Cardiac fibroblast (primary cell): ENCODE measurements around the gene SERPINE1.

Experiments
- DNase-seq, 2 donors: peaks; one replicate each; pipeline versions ENCODE4 v3.0.0 to v3.0.0-alpha.2; 2010; ENCODE audit warnings: low read depth in 2 of 2
- H3K4me3 ChIP-seq, 2 donors: replicated peaks in 1 of 2; 1 replicate in 1 of 2; 2 replicates in 1 of 2; pipeline ENCODE4 v1.5.1; 2011; ENCODE audit warnings: low read depth in 2 of 2, low read length in 2 of 2, mild to moderate bottlenecking in 2 of 2, moderate library complexity in 1 of 2
- TF ChIP-seq, protein P1 (sequence below): IDR thresholded peaks from one replicate; pipeline ENCODE4 v1.5.1; 2011; ENCODE audit warnings: low read depth, mild to moderate bottlenecking, low read length, inconsistent platforms

The SERPINE1 gene

DNA sequence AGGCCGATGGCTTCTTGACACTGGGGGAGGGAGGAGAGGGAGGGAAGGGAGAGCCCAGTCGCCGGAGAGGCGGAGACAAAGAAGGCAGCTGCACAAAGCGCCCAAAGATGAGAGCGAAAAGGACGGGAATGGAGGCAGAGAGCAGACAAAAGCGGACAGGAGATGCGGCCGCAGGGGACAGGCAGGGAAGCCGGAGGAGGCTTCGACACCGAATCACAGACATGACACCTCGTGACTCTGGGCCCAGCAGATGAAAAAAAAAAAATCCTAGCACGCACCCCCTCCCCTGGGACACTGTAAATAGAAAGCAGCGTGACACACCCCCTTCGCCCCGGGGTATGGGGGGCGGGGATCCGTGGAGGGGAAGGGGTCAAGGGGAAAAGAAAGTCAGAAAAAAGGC, 52.2 kb downstream of the SERPINE1 start:
- no peak overlapping the region for H3K4me3 ChIP-seq
- no peak for DNase-seq
- TF ChIP-seq, protein P1, sequence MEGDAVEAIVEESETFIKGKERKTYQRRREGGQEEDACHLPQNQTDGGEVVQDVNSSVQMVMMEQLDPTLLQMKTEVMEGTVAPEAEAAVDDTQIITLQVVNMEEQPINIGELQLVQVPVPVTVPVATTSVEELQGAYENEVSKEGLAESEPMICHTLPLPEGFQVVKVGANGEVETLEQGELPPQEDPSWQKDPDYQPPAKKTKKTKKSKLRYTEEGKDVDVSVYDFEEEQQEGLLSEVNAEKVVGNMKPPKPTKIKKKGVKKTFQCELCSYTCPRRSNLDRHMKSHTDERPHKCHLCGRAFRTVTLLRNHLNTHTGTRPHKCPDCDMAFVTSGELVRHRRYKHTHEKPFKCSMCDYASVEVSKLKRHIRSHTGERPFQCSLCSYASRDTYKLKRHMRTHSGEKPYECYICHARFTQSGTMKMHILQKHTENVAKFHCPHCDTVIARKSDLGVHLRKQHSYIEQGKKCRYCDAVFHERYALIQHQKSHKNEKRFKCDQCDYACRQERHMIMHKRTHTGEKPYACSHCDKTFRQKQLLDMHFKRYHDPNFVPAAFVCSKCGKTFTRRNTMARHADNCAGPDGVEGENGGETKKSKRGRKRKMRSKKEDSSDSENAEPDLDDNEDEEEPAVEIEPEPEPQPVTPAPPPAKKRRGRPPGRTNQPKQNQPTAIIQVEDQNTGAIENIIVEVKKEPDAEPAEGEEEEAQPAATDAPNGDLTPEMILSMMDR, result no peak

DNA sequence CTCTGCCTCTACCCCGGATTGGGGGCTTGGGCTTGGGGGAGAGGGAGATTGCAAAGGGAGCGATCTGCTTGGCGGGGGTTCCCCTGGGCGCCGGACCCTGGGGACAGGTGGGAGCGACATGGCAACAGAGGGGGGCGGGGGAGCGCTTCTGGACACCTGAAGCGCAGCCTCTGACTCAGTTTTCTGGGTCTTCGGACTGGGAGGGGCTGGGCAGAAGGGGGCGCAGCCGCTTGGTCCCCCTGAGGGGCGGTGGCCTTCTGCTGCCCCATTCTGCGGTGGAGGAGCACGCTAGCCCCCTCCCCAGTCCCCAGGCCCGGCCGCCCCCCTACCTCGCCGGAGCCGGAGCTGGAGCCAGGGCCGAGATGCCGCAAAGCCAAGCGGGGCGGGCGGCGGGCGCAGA, 52.8 kb downstream of the SERPINE1 start:
- no peak for DNase-seq
- no peak overlapping the region for H3K4me3 ChIP-seq
- TF ChIP-seq, protein P1, result no peak

DNA sequence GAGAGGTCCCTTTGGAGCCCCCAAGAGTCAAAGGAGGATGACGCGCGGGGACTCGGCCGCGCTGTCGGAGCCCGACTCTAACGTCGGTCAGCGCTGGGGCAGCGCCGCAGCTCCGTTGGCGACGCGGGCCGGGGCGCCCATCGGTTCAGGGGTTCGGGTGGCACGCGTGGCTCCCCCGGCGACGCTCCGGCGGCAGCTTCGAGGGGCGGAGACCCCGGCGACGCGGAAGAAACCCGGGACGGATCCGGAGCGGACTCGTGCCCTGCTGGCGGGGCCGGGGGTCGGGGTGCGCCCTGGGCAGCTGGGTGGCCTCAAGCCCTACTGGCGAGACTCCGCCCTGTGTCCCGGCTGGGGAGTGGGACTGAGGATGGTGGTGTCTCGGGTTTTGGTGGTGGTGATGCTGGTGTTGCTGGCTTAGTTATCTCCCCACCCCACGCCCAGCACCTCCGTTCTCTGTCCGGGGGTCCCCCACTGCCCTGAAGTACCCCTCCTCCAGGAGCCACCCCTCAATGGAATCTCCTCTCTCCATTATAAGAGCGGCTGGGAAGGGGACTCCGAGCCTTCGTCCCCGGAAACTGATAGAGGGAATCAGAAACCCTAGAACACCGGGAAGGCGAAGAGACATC, 53.3 kb downstream of the SERPINE1 start, which contains the start of gene NAT16:
NAT16 (minus strand) TSS at position 164 of the 626 bp plus-strand sequence. CDS start 5,486 bp downstream, outside the sequence.
- H3K4me3 ChIP-seq, result no peak within 1 kb of the TSS
- TF ChIP-seq, protein P1, result no peak

DNA sequence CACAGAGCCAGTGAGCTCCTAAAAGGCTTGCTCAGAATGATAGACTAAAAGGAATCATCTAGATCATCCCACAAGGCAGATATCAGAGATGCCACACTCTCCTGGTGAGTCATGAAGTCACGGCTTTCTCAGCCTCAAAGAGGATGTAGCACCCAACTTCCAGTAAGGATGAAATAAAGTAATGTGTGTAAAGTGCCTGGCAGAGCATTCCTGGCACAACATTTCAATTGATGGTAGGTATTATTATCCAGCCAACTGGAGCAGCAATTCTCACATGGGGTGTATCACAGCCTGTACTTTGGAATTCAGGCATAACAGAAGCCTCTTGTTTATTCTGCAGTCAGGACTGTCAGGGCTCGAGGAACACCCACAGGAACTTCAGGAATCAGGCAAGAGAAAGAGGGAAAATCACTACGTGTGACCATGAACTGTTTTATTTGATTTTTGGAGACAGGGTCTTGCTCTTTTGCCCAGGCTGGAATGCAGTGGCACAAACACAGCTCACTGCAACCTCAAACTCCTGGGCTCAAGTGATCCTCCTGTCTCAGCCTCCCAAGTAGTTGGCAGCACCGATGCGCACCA, 58.4 kb downstream of the SERPINE1 start:
- DNase-seq, result peak in 1 of 2 donors; percentile 31
- H3K4me3 ChIP-seq, result no peak overlapping the region
- TF ChIP-seq, protein P1, result no peak

More for the DNA sequence above, 53.3 kb downstream of the SERPINE1 start, which contains the start of gene NAT16:
- DNase-seq, result no peak

DNA sequence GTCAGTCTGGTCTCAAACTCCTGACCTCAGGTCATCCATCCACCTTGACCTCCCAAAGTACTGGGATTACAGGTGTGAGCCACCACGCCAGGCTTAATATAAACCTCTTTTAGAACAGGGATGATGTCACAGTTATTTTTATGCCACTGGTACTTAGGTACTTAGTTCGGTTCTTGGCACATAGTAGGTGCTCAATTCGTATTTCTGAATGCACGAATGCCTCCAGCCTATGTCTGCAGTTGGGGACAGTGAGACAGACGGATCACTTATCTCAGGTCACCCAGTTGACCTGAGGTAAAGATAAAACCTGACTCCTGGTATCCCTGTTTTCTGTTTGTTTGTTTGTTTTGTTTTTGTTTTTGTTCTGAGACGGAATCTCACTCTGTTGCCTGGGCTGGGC, 59.3 kb downstream of the SERPINE1 start:
- no peak for DNase-seq
- TF ChIP-seq, protein P1, result no peak
- H3K4me3 ChIP-seq, result no peak overlapping the region

DNA sequence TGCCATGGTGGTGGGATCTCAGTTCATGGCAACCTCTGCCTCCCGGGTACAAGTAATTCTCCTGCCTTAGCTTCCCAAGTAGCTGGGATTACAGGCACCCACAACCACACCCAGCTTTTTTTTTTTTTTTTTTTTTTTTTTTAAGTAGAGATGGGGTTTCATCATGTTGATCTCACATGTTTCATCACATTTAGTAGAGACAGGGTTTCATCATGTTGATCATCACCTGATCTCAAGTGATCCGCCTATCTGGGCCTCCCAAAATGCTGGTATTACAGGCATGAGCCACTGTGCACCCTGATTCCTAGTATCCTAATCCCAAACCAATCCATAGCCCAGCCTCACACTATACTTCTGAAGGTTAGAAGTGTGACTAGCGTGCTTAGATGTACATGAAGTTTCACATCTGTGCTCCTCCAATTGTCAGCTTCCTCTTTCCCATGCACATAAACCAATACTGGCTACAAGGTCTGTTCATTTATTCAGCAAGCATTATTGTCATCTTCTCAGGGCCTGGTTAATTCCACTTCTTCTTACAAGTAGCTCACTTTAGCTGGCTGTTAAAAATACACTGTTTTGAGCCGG, 60.0 kb downstream of the SERPINE1 start:
- no peak overlapping the region for H3K4me3 ChIP-seq
- no peak for DNase-seq

More for the DNA sequence above, 60.0 kb downstream of the SERPINE1 start:
- TF ChIP-seq, protein P1, result no peak
